RWPE1 (cell line): ENCODE results near the gene FUT2.
A peak's percentile ranks its signal among the peaks of the same experiment; 100 is the strongest.
"Not testable (repeated sequence)": the region's sequence is repeated elsewhere in the genome, so short reads cannot be mapped to it uniquely, and the experiment has no call there.

Experiments used
- CTCF ChIA-PET: fragments of 350-600 bp; sonication (Branson Sonifier 250); formaldehyde crosslinking; extraction: SDS; loops from one replicate; lab custom pipeline; 2021; lab: Yijun Ruan, JAX
- POLR2A ChIA-PET: fragments of 400-600 bp; formaldehyde crosslinking; extraction: SDS; loops from one replicate; lab custom pipeline; 2020; ENCODE audit warnings: antibody characterized with exemption; ENCODE audit not compliant: low non-redundant PET; lab: Yijun Ruan, JAX
- DNase-seq: peaks from one replicate; pipeline ENCODE4 v3.0.0; 2012; ENCODE audit warnings: low spot score
- H3K27ac ChIP-seq: fragments of 450-650 bp; 2 replicates; pipeline ENCODE4 v1.5.1; 2017
- CTCF ChIP-seq: fragments of 450-650 bp; conservative IDR thresholded peaks from 2 replicates; pipeline ENCODE4 v1.5.1; 2017; ENCODE audit warnings: low read depth, mild to moderate bottlenecking

The FUT2 gene

GRCh38 chr19:48715681-48716171 lies 20.0 kb downstream of the FUT2 start:
- ChIA-PET POLR2A (no interaction called here), CTCF (no interaction called here)
- no peak for TF ChIP-seq CTCF
- peak overlapping the region; percentile 91 for H3K27ac ChIP-seq
- DNase-seq = no peak

GRCh38 chr19:48716562-48717291 lies 21.0 kb downstream of the FUT2 start:
- CTCF ChIA-PET = interaction anchor here (0.5 to 0.7 kb wide), 3 partner anchors 23 to 141 kb away, joined by 3 to 9 read pairs (median 3); no protein-coding TSS in a partner anchor
- TF ChIP-seq CTCF = no peak
- POLR2A ChIA-PET = interaction anchor here (0.6 kb wide), 1 partner anchor 21 kb away, joined by 4 read pairs; the partner anchor contains the start of gene FUT2
- H3K27ac ChIP-seq = peak overlapping the region; percentile 91
- DNase-seq = no peak

GRCh38 chr19:48718106-48718505 lies 22.3 kb downstream of the FUT2 start:
- peak overlapping the region; percentile 91 for H3K27ac ChIP-seq
- DNase-seq, CTCF ChIA-PET: not testable (repeated sequence)
- POLR2A ChIA-PET = interaction anchor here (0.7 kb wide), 1 partner anchor 13 kb away, joined by 6 read pairs; no protein-coding TSS in a partner anchor

GRCh38 chr19:48718711-48719231 lies 23.0 kb downstream of the FUT2 start:
- CTCF ChIA-PET = no interaction called here

GRCh38 chr19:48719263-48720171 lies 23.7 kb downstream of the FUT2 start, which contains the start of gene MAMSTR:
Gene MAMSTR (minus strand): TSS chr19:48719725. CDS start chr19:48719031, 694 bp downstream.
- H3K27ac ChIP-seq = peak within 1 kb of the TSS; percentile 91

More at GRCh38 chr19:48718711-48719231, 23.0 kb downstream of the FUT2 start:
- peak overlapping the region; percentile 91; the same call in 1 of the 2 replicates for H3K27ac ChIP-seq
- TF ChIP-seq CTCF = no peak
- no peak for DNase-seq
- POLR2A ChIA-PET = interaction anchor here (0.7 kb wide), 1 partner anchor 14 kb away, joined by 6 read pairs; no protein-coding TSS in a partner anchor

GRCh38 chr19:48720251-48720612 lies 24.5 kb downstream of the FUT2 start:
- POLR2A ChIA-PET = interaction anchor here (0.7 kb wide), 1 partner anchor 74 kb away, joined by 3 read pairs; the partner anchor contains the start of gene CA11
- peak overlapping the region; percentile 91 for H3K27ac ChIP-seq
- no peak for DNase-seq
- CTCF ChIA-PET = interaction anchor here (1.4 kb wide), 1 partner anchor 19 kb away, joined by 7 read pairs; no protein-coding TSS in a partner anchor
- TF ChIP-seq CTCF = no peak

More at GRCh38 chr19:48719263-48720171, 23.7 kb downstream of the FUT2 start, which contains the start of gene MAMSTR:
- no peak for DNase-seq
- ChIA-PET CTCF (interaction anchor here (1.4 kb wide), 1 partner anchor 19 kb away, joined by 7 read pairs; no protein-coding TSS in a partner anchor), POLR2A (no interaction called here)
- TF ChIP-seq CTCF = no peak
